Immature natural killer cell (primary cell): ENCODE data around the gene RBFOX1. TPM values are rescaled to one million over a fixed set of nuclear protein-coding genes. Genes with fewer than 3 reads are reported as not detected.

Experiments used
- DNase-seq, 3 donors: peaks; one replicate each; pipeline ENCODE4 v3.0.0; 2022; ENCODE audit warnings: mixed read lengths in 1 of 3
- H3K27ac Mint-ChIP-seq, 6 donors: one replicate each; pipeline ENCODE4 v1.8.0; 2020; ENCODE audit warnings: mixed read lengths in 6 of 6, mild to moderate bottlenecking in 5 of 6, inconsistent platforms in 4 of 6, moderate library complexity in 3 of 6
- H3K27me3 Mint-ChIP-seq, 3 donors: one replicate each; pipeline ENCODE4 v1.8.0; 2020 to 2021; ENCODE audit warnings: low read depth in 3 of 3, mild to moderate bottlenecking in 3 of 3, mixed read lengths in 3 of 3, moderate library complexity in 3 of 3, inconsistent platforms in 1 of 3
- H3K36me3 Mint-ChIP-seq, 3 donors: one replicate each; pipeline ENCODE4 v1.8.0; 2020; ENCODE audit warnings: mixed read lengths in 3 of 3, inconsistent platforms in 2 of 3, mild to moderate bottlenecking in 2 of 3
- H3K4me1 Mint-ChIP-seq, 2 donors: one replicate each; pipeline ENCODE4 v1.8.0; 2020; ENCODE audit warnings: inconsistent platforms in 2 of 2, mild to moderate bottlenecking in 2 of 2, mixed read lengths in 2 of 2, moderate library complexity in 1 of 2
- H3K4me3 Mint-ChIP-seq, 5 donors: one replicate each; pipeline ENCODE4 v1.8.0; 2020; ENCODE audit warnings: mild to moderate bottlenecking in 5 of 5, mixed read lengths in 5 of 5, inconsistent platforms in 3 of 5, moderate library complexity in 3 of 5
- H3K9me3 Mint-ChIP-seq, 6 donors: one replicate each; pipeline ENCODE4 v1.8.0; 2020; ENCODE audit warnings: mild to moderate bottlenecking in 6 of 6, mixed read lengths in 6 of 6, inconsistent platforms in 4 of 6, moderate library complexity in 3 of 6
- polyA plus RNA-seq, 3 donors: library from polyadenylated mRNA; unstranded; fragments of 300-500 nt; fragmentation: Illumina TruSeq; gene quantifications; one replicate each; pipeline ENCODE4 v1.2.3, GENCODE V29; 2021

The RBFOX1 gene
- polyA plus RNA-seq, 3 donors from 2014 or later = not detected

DNA sequence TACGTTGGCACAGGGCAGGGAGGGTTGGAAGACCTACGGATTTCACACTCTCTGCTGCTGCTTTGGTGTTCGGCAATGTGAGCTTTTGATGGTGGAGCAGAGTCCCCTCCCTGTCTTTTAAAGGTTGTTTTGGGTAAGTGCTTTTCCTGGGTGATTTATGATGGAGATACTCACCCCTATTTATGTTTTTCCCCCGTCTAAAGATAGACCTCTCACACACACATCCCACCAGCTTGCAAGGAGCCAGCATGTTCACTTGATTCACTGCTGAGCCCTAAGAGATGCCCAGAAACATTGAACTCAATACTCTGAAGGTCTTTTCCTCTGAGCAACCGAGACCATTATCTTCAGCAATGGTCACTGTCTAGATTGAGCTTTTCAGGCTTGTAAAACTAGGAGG, 8.3 kb downstream of the RBFOX1 start:
- no peak overlapping the region for H3K27ac Mint-ChIP-seq
- H3K4me3 Mint-ChIP-seq = no peak overlapping the region
- peaks cover 0 to 20% (median 6%) of the 10 kb centered on the region in 6 donors for H3K9me3 Mint-ChIP-seq
- no peaks in the 10 kb centered on the region for H3K4me1 Mint-ChIP-seq
- no peaks in the 10 kb centered on the region for H3K36me3 Mint-ChIP-seq
- peaks cover 0 to 3% (median 0%) of the 10 kb centered on the region in 3 donors for H3K27me3 Mint-ChIP-seq
- DNase-seq = no peak

DNA sequence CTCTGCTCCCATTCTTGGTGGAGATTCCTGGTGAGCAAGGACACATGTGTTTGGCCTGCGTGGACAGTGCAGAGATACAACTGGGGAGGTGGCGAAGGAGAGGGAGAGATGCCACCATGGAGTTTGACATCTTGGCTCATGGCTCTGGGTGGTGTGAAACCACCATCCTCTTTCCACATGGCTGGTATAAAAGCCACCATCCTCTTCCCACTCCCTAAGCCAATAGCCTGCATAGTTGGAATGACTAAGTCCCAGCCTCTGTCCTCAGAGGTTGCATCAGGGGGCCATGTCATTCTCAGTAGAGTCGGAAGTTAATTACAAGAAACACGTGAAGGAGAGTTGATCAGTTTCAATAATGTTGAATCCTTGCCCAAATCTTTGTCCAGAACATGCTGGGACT, 10.0 kb downstream of the RBFOX1 start:
- Mint-ChIP-seq H3K27me3 (peaks cover 0 to 3% (median 0%) of the 10 kb centered on the region in 3 donors), H3K27ac (no peak overlapping the region), H3K36me3 (no peaks in the 10 kb centered on the region), H3K4me3 (no peak overlapping the region), H3K4me1 (no peaks in the 10 kb centered on the region), H3K9me3 (peaks cover 0 to 20% (median 7%) of the 10 kb centered on the region in 6 donors)
- DNase-seq = no peak

DNA sequence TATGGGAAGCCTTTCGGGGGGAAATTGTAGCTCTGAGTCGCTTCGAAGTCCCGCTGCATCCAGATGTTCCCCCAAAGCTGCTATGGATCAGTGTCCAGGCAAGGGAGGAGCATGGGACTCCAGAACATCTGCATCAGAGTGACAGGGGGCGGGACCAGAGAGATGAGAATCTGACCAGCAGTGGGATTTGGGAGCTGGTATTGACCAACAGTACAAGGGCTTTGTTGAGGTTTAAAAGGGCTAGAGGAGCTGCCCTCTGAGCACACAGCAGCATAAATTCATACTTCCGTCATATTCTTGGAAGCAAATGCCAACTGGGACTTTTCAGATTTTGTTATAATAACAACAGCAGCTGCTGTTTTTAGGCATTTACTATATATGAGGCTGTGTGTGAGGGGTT, 10.6 kb downstream of the RBFOX1 start:
- peaks cover 0 to 20% (median 7%) of the 10 kb centered on the region in 6 donors for H3K9me3 Mint-ChIP-seq
- H3K27ac Mint-ChIP-seq = no peak overlapping the region
- H3K4me1 Mint-ChIP-seq = no peaks in the 10 kb centered on the region
- no peak for DNase-seq
- no peak overlapping the region for H3K4me3 Mint-ChIP-seq
- H3K36me3 Mint-ChIP-seq = no peaks in the 10 kb centered on the region
- peaks cover 0 to 3% (median 0%) of the 10 kb centered on the region in 3 donors for H3K27me3 Mint-ChIP-seq

DNA sequence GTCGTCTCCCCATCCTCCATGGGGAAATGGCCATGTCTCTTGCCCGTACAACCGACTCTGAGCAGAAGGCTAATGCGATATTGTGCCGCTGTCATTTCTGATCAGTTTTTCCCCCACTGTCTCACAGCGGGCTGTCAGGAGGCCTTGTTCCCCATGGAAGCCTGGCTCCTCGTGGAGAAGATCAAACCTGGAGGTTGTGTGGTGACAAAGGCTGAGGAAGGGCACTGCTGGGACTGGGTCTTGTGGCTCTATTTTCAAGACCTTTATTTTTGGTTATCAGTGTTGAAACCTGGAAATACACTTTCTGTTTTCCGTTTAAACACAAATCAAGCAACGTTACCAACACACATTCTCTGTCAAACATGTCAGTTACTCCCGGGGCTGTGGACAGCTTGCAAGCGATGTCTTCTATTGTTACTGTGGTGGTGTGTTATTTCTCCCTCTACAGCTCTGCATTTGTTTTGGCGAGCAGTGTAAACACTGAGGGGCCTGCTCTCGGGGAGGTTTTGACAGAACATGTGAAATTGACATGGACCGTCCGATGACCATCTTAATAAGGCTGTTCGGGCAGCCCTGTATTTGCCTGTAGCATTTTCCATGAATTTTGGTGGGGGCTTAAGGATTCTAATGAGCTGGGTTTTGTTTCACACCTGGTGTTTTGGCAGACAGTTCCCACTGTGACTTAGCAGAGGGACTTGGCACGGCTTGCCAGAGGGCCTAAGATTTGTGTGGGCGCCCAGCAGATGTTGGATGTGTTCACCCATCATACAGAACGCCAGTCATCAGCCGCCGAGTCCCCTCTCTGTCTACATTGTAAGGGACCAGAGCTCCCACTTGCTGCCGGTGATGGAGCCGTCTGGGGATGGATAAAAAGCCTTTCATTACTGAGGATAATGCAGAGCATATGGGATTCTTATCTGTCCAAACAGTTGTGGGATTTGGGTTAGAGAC, 12.5 kb downstream of the RBFOX1 start:
- no peak overlapping the region for H3K4me3 Mint-ChIP-seq
- no peaks in the 10 kb centered on the region for H3K27me3 Mint-ChIP-seq
- no peaks in the 10 kb centered on the region for H3K36me3 Mint-ChIP-seq
- H3K4me1 Mint-ChIP-seq = no peaks in the 10 kb centered on the region
- no peak overlapping the region for H3K27ac Mint-ChIP-seq
- H3K9me3 Mint-ChIP-seq = peaks cover 0 to 28% (median 7%) of the 10 kb centered on the region in 6 donors
- DNase-seq = no peak

DNA sequence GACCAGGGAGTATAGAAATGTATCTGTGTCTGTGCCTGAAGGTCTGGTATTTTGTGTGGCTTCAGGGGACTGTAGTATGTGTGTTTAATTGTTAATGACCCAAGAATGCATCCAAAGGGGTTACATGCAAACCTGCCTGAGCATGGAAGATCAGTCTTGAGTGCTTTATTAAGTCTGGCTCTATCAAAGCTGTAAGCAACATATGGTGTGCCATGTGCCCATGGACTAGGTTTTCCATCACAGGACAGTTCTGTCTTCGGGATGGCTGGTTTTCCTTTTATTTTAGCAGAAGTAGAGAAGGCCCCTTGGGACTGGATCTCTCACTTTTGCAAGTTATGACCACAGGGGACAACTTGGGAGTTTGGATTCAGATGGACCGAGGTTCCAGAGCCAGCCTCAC, 18.2 kb downstream of the RBFOX1 start:
- no peaks in the 10 kb centered on the region for H3K36me3 Mint-ChIP-seq
- H3K27ac Mint-ChIP-seq = no peak overlapping the region
- no peak for DNase-seq
- H3K4me1 Mint-ChIP-seq = no peaks in the 10 kb centered on the region
- H3K9me3 Mint-ChIP-seq = peaks cover 0 to 19% (median 4%) of the 10 kb centered on the region in 6 donors
- H3K4me3 Mint-ChIP-seq = no peak overlapping the region
- peaks cover 0 to 2% (median 0%) of the 10 kb centered on the region in 3 donors for H3K27me3 Mint-ChIP-seq

DNA sequence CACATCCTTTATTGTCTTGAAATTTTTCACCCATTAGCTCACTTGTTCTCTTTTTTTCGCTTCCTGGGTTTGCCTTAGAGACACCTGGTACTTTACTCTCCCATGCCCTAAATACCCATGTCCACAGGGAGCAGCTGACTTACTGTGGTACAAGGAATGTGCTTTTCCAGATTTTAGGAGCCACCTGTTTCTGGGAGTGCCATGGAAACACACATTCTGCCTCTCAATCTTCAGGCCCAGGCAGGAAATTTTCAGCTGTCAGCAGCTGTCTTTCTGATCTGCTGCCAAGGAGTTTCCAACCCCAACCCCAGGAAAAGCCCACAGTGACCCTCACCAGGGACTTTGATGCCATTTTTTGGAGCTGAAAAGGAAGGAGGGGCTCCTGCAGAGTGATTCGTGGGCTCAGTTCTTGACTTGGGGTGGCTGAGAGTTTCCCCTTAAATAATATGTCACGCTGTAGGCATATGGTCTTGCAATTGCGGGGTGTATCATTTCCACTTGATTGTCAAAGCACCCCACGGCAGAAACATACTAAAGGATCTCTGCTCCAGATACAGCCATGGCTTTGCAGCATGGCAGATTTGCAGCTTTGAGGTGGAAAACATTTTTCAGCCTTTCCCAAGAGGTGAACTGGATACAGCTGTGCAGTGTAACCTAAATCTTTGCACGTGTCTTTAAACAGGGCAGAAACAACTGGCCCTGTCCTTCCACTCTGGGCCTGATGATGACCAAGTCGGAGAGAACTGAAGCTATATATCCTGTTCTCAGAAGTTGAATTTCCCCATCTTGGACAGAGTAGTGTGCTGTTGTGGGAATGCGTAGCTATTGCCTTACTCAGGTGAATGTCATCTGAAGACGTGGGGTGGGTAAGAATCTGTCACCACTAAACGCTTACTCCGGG, 19.2 kb downstream of the RBFOX1 start:
- Mint-ChIP-seq H3K27ac (no peak overlapping the region), H3K36me3 (no peaks in the 10 kb centered on the region), H3K9me3 (peaks cover 0 to 25% (median 5%) of the 10 kb centered on the region in 6 donors), H3K27me3 (peaks cover 0 to 2% (median 0%) of the 10 kb centered on the region in 3 donors), H3K4me1 (no peaks in the 10 kb centered on the region), H3K4me3 (no peak overlapping the region)
- DNase-seq = no peak

DNA sequence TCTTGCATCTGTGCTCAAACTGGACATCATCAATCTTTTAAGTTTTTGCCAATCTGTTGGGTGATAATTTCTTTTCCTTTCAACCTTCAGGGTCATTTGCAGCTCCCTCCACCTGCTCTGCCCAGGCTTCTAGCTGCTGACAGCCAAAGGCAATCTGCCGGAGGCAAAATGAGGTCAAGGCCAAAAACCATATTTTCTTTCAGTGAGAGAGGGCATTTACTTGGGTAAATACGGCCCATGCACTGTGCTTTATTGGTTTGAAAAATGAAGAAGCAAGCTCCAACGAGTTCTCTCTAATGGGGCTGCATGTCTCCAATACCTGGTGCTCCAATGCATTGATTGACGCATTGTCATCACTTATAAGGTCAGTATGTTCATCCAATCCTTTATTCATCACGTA, 23.1 kb downstream of the RBFOX1 start:
- no peak for DNase-seq
- Mint-ChIP-seq H3K27ac (no peak overlapping the region), H3K27me3 (peaks cover 0 to 2% (median 0%) of the 10 kb centered on the region in 3 donors), H3K9me3 (peaks cover 0 to 19% (median 7%) of the 10 kb centered on the region in 6 donors), H3K4me3 (no peak overlapping the region), H3K4me1 (no peaks in the 10 kb centered on the region), H3K36me3 (no peaks in the 10 kb centered on the region)

DNA sequence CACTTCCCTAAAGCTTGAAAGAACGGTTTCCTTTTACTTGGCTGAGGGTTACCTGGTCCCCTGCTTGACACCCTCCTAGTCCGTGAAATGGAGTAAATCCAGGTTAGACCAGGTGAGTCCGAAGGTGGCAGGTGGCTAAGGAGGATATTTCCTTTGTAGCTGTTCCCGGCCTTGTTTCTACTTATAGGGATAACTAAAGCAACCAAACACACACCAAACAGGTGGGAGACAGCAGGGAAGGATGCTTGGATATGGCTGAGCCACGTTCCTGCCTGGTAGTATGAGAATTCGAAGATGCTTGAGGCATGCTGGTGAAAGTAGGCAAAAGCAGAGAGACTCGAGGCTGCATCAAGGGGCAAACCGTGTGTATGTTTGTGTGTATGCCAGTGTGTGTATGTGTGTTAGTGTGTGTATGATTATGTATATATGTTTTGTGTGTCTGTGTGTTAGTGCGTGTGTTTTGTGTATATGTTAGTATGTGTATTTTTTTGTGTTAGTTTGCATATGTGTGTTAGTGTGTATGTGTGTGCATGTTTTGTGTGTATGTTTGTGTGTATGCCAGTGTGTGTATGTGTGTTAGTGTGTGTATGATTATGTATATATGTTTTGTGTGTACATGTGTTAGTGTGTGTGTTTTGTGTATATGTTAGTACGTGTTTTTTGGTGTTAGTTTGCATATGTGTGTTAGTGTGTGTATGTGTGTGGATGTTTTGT, 28.9 kb downstream of the RBFOX1 start:
- no peak overlapping the region for H3K4me3 Mint-ChIP-seq
- H3K27ac Mint-ChIP-seq = no peak overlapping the region
- H3K4me1 Mint-ChIP-seq = no peaks in the 10 kb centered on the region
- H3K27me3 Mint-ChIP-seq = no peaks in the 10 kb centered on the region
- peaks cover 0 to 24% (median 7%) of the 10 kb centered on the region in 6 donors for H3K9me3 Mint-ChIP-seq
- DNase-seq = no peak
- H3K36me3 Mint-ChIP-seq = no peaks in the 10 kb centered on the region

DNA sequence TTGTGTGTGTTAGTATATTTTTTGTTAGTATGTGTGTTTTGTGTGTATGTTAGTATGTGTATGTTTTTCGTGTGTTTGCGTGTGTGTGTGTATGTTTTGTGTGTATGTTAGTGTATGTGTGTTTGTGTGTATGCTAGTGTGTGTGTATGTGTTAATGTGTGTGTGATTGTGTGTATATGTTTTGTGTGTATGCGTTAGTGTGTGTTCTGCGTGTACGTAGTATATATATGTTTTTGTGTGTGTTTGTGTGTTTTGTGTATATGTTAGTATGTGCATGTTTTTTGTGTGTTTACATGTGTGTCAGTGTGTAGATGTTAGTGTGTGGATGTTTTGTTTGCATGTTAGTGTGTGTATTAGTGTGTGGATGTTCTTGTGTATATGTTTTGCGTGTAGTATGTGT, 29.6 kb downstream of the RBFOX1 start:
- Mint-ChIP-seq H3K4me3 (no peak overlapping the region), H3K4me1 (no peaks in the 10 kb centered on the region), H3K36me3 (no peaks in the 10 kb centered on the region), H3K27ac (no peak overlapping the region), H3K27me3 (no peaks in the 10 kb centered on the region), H3K9me3 (peaks cover 0 to 24% (median 5%) of the 10 kb centered on the region in 6 donors)
- DNase-seq = no peak

DNA sequence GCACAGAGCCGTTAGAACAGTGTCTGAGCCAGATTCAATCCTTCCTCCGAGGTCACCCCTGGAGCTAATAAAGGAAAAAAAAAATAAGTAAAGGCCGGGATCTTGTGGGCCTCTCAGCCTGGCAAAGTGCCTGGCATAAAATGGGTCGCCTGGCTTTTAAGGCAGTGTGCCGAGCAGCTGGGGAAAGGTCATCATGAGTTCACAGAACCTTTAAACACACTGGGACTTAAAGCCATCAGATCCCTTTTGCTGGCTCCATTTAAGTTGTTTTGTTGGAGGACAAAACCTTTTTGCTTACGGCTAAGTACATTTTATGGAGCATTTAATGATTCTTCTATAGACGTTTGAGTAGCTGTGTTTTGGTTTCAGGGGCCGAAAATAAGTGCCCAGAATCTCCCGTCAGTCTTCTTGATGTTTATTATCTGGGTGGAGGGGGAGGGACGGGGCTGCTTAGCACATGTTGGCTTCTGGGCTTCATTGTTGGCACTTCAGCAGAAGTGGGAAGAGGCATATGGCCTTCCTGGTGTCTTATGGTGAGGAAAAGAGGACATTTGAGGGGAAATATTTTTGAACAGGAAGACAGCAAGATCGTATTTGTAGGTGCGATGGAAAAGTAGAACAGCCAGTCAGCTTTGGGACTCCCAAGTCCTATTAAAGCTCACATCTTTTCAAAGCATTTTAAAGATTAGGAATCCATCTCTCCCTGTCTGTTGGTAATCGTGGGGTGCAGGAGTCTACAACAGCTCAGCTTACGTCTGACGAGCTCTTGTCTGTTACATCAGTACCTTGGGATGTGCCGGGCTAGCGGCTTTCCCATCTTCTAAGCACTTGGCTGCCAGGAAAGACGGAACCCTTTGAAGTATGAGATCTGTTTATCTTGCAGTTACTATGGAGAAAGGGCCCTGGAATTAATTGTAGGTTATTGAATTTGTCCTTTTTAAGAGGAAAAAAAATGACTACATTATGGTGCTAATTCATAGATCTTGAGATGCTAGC, 31.1 kb downstream of the RBFOX1 start:
- Mint-ChIP-seq H3K9me3 (peaks cover 0 to 24% (median 3%) of the 10 kb centered on the region in 6 donors), H3K4me3 (no peak overlapping the region), H3K27me3 (no peaks in the 10 kb centered on the region), H3K27ac (no peak overlapping the region), H3K4me1 (no peaks in the 10 kb centered on the region), H3K36me3 (no peaks in the 10 kb centered on the region)
- DNase-seq = no peak

DNA sequence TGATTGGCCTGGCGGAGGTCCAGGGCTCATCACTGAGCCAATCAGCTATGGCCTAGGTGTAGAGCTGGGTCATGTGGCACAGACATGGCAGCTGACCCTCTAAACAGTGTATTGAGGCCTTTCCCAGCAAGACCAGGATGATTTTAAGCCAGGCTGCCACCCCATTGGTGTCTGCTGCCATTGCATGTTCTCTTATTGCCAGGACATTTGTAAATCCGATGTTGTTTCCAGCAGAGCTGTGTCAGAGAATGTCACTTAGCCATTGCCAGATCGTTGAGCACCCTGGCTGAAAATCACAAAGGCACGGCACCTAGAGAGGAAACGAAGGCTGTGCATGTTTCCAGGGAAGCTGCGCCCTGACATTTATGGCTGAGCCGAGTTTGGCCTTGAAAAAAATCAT, 33.4 kb downstream of the RBFOX1 start:
- H3K27me3 Mint-ChIP-seq = no peaks in the 10 kb centered on the region
- H3K27ac Mint-ChIP-seq = no peak overlapping the region
- peaks cover 0 to 34% (median 4%) of the 10 kb centered on the region in 6 donors for H3K9me3 Mint-ChIP-seq
- no peak for DNase-seq
- no peaks in the 10 kb centered on the region for H3K36me3 Mint-ChIP-seq
- no peaks in the 10 kb centered on the region for H3K4me1 Mint-ChIP-seq
- no peak overlapping the region for H3K4me3 Mint-ChIP-seq

DNA sequence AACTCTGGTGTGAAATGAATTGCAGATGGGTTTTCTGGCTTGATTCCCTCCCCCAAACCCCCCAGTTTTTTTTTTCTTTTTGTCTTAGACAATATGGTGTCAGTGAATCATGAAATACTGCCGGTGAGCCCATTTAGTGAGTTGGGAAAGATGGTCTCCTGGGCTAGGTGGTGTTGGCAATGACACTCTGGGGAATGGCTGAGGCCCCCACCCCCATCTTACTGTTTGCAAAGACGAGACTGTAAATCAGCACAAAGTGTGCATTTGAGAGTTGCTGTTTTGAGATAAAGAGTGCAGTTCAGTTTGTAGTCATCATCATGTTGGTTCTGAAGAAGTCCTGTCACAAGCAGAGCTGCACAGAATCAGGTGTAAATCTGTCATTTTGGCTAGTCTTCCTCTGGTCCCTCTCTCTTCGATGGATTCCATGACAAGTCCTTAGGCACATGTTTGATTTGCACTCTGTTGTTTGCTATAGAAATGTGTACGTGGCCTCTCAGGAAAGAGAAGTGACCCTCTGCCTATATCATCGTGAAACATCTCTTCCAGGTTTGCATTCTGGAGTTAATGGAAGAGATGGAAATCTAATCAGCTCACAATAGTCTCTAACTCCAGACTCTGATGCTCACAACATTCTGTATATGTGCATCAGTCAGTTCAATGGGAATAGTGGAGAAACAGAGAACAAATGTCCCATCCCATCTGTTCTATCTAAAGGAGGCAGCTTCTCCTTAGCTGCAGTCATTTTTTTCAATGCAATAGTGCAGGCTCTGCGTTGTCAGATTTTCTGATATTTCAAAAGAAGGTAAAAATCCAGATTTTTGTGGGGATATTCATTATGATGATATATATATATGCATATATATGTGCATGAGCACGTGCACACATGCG, 34.6 kb downstream of the RBFOX1 start:
- no peak overlapping the region for H3K27ac Mint-ChIP-seq
- no peaks in the 10 kb centered on the region for H3K36me3 Mint-ChIP-seq
- H3K27me3 Mint-ChIP-seq = no peaks in the 10 kb centered on the region
- DNase-seq = no peak
- no peak overlapping the region for H3K4me3 Mint-ChIP-seq
- peaks cover 0 to 39% (median 4%) of the 10 kb centered on the region in 6 donors for H3K9me3 Mint-ChIP-seq
- H3K4me1 Mint-ChIP-seq = no peaks in the 10 kb centered on the region
